ENCODE results near the gene ZNF740.
"Not testable (repeated sequence)": the region's sequence is repeated elsewhere in the genome, so short reads cannot be mapped to it uniquely, and the experiment has no call there.

The ZNF740 gene

DNA sequence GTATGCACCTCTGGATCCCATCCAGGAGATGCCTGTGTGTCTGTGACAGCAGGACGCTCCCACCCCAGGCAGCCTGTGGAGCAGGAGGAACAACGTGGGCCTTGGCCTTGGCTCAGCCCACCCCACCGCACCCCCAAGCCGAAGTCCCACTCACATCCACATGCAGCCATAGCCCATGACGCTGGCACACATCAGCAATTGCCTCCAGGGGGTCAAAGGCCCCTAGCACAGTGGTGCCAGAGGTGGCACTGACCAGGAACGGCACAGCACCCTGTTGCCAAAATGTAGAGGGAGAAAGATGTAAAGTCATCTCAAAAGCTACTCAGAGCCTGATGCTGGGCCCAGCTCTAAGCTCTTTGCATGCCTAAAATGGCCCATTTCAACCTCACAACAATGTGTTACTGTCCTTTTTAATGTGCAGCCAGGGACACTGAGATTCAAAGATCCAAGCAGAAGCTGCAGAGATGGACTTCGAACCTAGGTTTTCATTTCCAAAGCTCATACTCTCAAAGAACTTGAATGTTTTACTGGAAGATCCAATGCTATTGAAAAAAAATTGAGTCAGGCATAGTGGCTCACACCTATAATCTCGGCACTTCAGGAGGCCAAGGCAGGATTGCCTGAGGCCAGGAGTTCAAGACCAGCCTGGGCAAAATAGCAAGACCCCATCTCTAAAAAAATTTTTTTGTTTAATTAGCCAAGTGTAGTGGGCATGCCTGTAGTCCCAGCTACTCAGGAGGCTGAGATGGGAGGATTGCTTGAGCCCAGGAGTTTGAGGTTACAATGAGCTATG, 19.2 kb upstream of the ZNF740 start:
- TF ChIP-seq, protein P1, sequence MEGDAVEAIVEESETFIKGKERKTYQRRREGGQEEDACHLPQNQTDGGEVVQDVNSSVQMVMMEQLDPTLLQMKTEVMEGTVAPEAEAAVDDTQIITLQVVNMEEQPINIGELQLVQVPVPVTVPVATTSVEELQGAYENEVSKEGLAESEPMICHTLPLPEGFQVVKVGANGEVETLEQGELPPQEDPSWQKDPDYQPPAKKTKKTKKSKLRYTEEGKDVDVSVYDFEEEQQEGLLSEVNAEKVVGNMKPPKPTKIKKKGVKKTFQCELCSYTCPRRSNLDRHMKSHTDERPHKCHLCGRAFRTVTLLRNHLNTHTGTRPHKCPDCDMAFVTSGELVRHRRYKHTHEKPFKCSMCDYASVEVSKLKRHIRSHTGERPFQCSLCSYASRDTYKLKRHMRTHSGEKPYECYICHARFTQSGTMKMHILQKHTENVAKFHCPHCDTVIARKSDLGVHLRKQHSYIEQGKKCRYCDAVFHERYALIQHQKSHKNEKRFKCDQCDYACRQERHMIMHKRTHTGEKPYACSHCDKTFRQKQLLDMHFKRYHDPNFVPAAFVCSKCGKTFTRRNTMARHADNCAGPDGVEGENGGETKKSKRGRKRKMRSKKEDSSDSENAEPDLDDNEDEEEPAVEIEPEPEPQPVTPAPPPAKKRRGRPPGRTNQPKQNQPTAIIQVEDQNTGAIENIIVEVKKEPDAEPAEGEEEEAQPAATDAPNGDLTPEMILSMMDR (IDR thresholded peaks at IDR 0.05; ENCODE audit: low read depth, low read length, missing control alignments) = no peak
- H3K4me3 ChIP-seq (ENCODE audit: low read depth, low read length) = no peak overlapping the region
- in situ Hi-C loops (cut with HindIII; ENCODE audit: low sequenced_read_pairs) = no loop called here
- DNase-seq (ENCODE audit: low read depth) = no peak

DNA sequence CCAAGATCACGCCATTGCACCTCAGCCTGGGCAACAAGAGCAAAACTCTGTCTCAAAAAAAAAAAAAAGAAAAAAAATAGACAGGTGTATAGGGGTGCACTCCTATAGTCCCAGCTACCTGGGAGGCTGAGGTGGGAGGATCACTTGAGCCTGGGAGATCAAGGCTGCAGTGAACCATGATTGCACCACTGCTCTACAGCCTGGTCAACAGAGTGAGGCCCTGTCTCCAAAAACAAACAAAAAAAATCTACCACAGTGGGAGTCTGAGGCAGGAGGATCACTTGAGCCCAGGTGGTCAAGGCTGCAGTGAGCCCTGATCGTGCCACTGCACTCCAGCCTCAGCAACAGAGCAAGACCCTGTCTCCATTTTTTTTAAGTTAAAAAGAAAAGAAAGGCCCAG, 17.5 kb upstream of the ZNF740 start:
- H3K4me3 ChIP-seq (ENCODE audit: low read depth, low read length); DNase-seq (ENCODE audit: low read depth); in situ Hi-C loops (cut with HindIII; ENCODE audit: low sequenced_read_pairs): not testable (repeated sequence)

DNA sequence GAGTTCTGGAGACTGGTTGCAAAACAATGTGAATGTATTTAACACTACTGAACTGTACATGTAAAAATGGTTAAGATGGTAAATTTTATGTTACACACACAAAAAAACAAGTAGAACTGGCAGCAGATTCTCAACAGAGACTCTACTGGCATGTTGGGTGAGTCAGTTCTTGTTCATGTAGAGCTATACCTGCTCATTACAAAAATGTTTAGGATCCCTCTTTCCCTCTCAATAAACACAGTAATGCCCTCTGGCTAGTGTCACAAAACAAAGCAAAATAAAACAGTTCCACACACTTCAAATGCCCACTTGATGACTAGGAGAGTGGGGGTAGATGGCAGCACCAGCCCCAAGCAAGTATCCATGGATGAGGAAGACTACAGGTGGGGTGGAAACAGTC, 13.7 kb upstream of the ZNF740 start:
- H3K4me3 ChIP-seq (ENCODE audit: low read depth, low read length) = no peak overlapping the region
- no peak for DNase-seq (ENCODE audit: low read depth)
- in situ Hi-C loops (cut with HindIII; ENCODE audit: low sequenced_read_pairs) = no loop called here
- TF ChIP-seq, protein P1 (IDR thresholded peaks at IDR 0.05; ENCODE audit: low read depth, low read length, missing control alignments) = no peak

DNA sequence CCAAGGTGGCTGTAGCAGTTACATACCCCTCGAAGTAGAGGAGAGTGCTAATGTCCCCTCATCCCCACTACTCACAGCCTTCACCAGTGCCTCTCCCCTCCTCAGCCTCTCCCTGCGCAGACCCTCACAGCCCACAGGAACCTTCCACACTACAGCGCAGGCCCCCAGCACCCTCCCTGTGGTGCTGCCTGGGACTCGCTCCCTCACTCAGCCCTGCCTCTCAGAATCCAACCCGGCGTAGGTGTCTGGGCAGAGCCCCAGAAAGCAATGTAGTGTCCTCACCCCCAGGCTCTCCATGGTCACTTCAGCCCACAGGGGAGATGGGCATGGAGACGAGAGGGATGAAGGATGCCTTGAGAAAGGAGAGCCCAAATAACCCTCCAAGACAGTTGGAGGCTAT, 10.9 kb upstream of the ZNF740 start:
- in situ Hi-C loops (cut with HindIII; ENCODE audit: low sequenced_read_pairs) = loop anchor here (5.0 kb wide), 2 partner anchors 102 to 128 kb away; partner anchors contain the start of genes MYG1 and PFDN5
- DNase-seq (ENCODE audit: low read depth) = no peak
- TF ChIP-seq, protein P1 (IDR thresholded peaks at IDR 0.05; ENCODE audit: low read depth, low read length, missing control alignments) = no peak
- no peak overlapping the region for H3K4me3 ChIP-seq (ENCODE audit: low read depth, low read length)

DNA sequence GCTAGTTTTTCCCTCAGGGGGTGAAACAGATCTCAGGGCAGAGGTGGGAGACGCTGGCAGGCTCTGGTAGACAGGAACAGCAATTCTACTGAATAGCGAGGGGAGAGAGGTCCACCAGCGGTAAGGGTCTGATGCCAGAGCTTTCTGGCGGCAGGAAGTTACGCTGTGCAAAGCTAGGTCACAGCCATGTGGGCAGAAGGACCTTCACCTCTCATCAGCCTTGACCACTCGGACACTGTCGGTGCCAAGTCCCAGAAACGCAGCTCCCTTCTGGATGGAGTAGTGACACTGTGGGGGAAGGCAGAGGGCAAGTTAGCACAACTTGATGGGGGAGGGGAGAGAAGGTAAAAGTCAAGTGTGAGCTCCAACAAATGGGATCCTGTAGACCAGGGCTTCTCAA, 10.3 kb upstream of the ZNF740 start:
- DNase-seq (ENCODE audit: low read depth) = no peak
- in situ Hi-C loops (cut with HindIII; ENCODE audit: low sequenced_read_pairs) = loop anchor here (5.0 kb wide), 2 partner anchors 103 to 127 kb away; partner anchors contain the start of genes MYG1 and PFDN5
- TF ChIP-seq, protein P1 (IDR thresholded peaks at IDR 0.05; ENCODE audit: low read depth, low read length, missing control alignments) = no peak

DNA sequence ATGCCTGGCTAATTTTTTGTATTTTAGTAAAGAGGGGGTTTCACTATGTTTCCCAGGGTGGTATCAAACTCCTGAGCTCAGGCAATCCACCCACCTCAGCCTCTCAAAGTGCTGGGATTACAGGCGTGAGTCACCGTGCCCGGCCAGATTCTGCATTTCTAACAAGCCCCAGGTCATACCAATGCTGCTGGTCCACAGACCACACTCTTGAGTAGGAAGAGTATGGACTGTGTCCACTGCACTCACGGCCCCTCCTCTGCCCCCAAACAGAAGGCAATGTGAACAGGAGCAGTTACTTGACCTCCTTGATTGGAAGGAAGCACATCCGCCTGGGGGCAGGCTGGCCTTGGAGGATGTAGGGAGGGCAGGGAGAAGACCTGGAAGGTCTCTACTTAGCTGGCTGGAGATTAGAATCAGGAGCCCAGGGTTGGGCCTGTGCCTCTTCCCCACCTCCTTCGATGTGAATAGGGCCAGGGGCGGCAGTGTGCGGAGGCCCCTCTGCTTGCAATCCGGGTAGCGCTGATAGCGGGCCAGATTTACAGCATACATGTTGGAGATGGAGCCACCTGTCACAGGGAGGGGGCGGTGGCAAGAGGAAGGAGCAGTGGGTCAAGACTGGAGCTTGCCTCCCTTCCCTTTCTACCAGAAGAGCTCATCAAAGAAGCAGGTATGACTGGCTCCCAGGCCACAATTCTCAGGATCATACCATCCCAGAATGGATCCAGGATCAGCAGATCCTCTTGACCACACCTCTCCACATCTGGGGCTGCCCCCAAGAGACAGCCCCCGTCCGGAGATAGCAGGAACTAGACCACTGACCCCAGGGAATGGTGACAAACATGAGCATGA, 9.4 kb upstream of the ZNF740 start:
- H3K4me3 ChIP-seq (ENCODE audit: low read depth, low read length) = no peak overlapping the region
- TF ChIP-seq, protein P1 (IDR thresholded peaks at IDR 0.05; ENCODE audit: low read depth, low read length, missing control alignments) = no peak
- in situ Hi-C loops (cut with HindIII; ENCODE audit: low sequenced_read_pairs) = loop anchor here (5.0 kb wide), 2 partner anchors 104 to 126 kb away; partner anchors contain the start of genes MYG1 and PFDN5
- no peak for DNase-seq (ENCODE audit: low read depth)

More for the DNA sequence above, 10.3 kb upstream of the ZNF740 start:
- no peak overlapping the region for H3K4me3 ChIP-seq (ENCODE audit: low read depth, low read length)
